NCI-H524 treated with DMSO at 0.1 percent for 48 hours (cell line): ENCODE data around the gene ARPC3.
"Not testable (repeated sequence)": the region's sequence is repeated elsewhere in the genome, so short reads cannot be mapped to it uniquely, and the experiment has no call there.

ENCODE experiments used
- DNase-seq: peaks from one replicate; lab custom pipeline; 2025; lab: John Stamatoyannopoulos, UW

ARPC3 gene

DNA sequence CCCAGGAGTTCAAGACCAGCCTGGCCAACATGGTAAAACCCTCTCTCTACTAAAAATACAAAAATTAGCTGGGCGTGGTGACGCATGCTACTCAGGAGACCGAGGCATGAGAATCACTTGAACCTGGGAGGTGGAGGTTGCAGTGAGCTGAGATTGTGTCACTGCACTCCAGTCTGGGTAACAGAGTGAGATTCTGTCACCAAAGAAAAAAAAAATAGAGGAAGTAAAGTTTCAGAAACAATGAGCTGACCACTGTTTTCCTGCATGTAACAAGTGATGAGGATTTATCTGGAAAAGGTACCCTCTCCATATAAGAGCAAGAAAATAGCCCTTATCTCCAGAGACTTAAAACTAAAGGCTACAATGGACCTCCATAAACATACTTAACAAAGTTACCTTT is 33.0 kb downstream of the ARPC3 start:
- DNase-seq, result not testable (repeated sequence)

DNA sequence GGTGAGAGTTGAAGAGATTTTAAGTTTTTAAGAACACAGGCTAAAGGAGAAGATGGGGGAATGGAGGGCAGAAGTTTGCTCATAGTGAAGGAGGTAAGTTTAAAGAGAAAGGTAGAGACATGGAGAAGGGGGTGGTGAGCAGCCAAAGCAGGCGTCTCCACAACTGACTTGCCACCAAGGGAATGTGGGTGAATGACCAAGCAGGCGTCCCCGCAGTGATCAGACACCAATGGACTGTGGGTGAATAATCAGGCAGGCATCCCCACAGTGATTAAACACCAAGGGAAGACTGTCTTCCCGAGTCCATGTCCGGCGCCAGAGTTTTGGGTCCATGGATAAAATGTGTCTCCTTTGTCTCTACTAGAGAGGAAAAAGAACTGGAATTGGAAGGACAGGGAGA is 40.1 kb downstream of the ARPC3 start:
- DNase-seq, result not testable (repeated sequence)

DNA sequence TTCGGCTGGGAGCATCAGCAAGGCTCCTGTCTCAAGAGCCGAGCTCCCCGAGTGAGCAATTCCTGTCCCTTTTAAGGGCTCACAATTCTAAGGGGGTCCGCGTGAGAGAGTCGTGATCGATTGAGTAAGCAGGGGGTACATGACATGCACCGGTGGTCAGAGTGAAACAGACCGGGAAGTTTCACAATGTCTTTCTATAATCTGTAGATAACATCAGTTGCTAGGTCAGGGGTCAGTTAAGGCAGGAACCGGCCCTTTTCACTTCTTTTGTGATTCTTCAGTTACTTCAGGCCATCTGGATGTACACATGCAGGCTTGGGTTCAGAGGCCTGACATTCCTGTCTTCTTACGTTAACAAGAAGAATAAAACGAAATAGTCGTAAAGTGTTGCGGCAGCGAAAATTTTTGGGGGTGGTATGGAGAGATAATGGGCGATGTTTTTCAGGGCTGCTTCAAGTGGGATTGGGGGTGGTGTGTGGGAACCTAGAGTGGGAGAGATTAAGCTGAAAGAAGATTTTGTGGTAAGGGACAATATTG is 44.9 kb downstream of the ARPC3 start:
- not testable (repeated sequence) for DNase-seq

DNA sequence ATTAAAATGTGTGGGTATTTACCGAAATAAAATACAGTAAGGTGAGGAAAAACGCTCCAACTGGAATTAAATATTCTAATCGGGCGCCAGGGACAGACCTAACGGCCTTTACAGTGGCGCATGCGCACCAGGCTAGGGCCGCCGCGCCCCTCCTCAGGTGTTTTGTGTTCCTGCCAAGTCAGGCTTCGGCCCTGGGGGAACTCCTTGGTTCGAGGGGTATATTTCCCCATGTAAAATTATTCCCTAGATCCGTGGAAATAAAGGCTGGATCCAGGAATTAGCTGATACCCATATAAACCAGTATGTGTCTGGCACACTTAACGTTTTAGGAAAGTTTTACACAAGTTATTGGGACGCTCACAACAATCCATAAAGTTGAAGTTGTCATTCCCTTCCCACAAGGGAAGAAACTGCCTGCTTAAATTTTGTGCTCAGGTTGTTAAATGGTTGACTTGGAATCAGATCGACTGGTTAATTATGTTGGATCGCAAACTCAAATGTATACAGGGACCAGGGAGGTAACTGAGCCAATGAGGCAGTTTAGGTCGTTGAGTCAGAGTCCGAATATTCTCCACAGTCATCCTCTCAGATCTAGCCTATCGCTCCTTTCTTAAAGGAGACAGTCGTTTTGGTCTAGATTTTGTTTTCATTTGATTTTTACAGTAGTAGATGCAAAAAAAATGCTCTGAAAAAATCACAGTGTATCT is 46.0 kb downstream of the ARPC3 start:
- DNase-seq, result no peak

- peak; percentile 59 for DNase-seq
Measured at GRCh38 chr12:110403146-110403975, 46.8 kb downstream of the ARPC3 start, which contains the start of gene ANAPC7. Gene ANAPC7 (minus strand): TSS chr12:110403708. CDS start chr12:110403627, 81 bp downstream.
